ENCODE data around the gene OR51F1.
"Not testable (repeated sequence)": the region's sequence is repeated elsewhere in the genome, so short reads cannot be mapped to it uniquely, and the experiment has no call there.

Gene OR51F1

GRCh38 chr11:4808476-4808875 lies 38.7 kb upstream of the OR51F1 start (continued):
- TF ChIP-seq, protein P1, sequence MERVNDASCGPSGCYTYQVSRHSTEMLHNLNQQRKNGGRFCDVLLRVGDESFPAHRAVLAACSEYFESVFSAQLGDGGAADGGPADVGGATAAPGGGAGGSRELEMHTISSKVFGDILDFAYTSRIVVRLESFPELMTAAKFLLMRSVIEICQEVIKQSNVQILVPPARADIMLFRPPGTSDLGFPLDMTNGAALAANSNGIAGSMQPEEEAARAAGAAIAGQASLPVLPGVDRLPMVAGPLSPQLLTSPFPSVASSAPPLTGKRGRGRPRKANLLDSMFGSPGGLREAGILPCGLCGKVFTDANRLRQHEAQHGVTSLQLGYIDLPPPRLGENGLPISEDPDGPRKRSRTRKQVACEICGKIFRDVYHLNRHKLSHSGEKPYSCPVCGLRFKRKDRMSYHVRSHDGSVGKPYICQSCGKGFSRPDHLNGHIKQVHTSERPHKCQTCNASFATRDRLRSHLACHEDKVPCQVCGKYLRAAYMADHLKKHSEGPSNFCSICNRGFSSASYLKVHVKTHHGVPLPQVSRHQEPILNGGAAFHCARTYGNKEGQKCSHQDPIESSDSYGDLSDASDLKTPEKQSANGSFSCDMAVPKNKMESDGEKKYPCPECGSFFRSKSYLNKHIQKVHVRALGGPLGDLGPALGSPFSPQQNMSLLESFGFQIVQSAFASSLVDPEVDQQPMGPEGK (CRISPR knock-in tag; IDR thresholded peaks at IDR 0.05; ENCODE audit: borderline replicate concordance), result no peak
- TF ChIP-seq BACH2 (CRISPR knock-in tag; IDR thresholded peaks at IDR 0.05; ENCODE audit: borderline replicate concordance) (no peak), ARNTL (CRISPR knock-in tag; IDR thresholded peaks at IDR 0.05; ENCODE audit: borderline replicate concordance, low read depth) (no peak)

DNA sequence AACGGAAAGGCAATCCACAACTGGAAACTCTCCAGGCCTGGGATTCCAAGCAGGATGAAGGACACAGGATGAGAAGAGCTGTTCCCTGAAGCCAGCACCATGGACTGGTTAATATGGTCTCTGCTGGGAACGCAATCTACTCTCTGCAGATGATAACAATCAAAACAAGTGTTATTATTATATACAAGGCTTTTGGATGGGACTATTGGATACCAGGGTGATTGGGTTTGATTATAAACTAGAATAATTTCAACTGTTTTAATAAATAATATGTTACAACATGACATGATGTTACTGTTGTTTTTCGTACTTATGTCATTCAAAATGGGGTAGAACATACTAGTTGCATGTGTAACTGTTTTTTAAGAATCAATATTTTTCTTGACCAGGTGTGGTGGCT lies 34.5 kb upstream of the OR51F1 start, which contains the start of gene OR52R1:
Gene OR52R1, minus strand, starts transcription at position 101 of the 400 bp plus-strand sequence. Its CDS starts 0 bp downstream, at position 101.
- TF ChIP-seq ZNF70 (CRISPR knock-in tag; IDR thresholded peaks at IDR 0.05) (no peak), TCF4 (CRISPR knock-in tag; IDR thresholded peaks at IDR 0.05; ENCODE audit: borderline replicate concordance) (no peak), ZNF8 (CRISPR knock-in tag; IDR thresholded peaks at IDR 0.05) (no peak), POU6F1 (CRISPR knock-in tag; IDR thresholded peaks at IDR 0.05; ENCODE audit: borderline replicate concordance, low read depth) (no peak), ZFP3 (CRISPR knock-in tag; IDR thresholded peaks at IDR 0.05) (no peak), ARNTL (CRISPR knock-in tag; IDR thresholded peaks at IDR 0.05; ENCODE audit: borderline replicate concordance, low read depth) (no peak), ESRRG (CRISPR knock-in tag; IDR thresholded peaks at IDR 0.05) (no peak), TOX (CRISPR knock-in tag; IDR thresholded peaks at IDR 0.05; ENCODE audit: borderline replicate concordance) (no peak), TSHZ2 (CRISPR knock-in tag; IDR thresholded peaks at IDR 0.05) (no peak)
- TF ChIP-seq, protein P1 (CRISPR knock-in tag; IDR thresholded peaks at IDR 0.05; ENCODE audit: borderline replicate concordance), result no peak
- ATAC-seq, result no peak

GRCh38 chr11:4801316-4801715 lies 31.6 kb upstream of the OR51F1 start:
- ATAC-seq, result not testable (repeated sequence)

GRCh38 chr11:4798427-4799183 lies 28.9 kb upstream of the OR51F1 start:
- no peak for ATAC-seq
- TF ChIP-seq ZNF8 (CRISPR knock-in tag; IDR thresholded peaks at IDR 0.05), result no peak
- TF ChIP-seq BACH2 (CRISPR knock-in tag; IDR thresholded peaks at IDR 0.05; ENCODE audit: borderline replicate concordance), result no peak
- no peak for TF ChIP-seq TSHZ2 (CRISPR knock-in tag; IDR thresholded peaks at IDR 0.05)
- no peak for TF ChIP-seq ZFP30 (CRISPR knock-in tag; IDR thresholded peaks at IDR 0.05)
- no peak for TF ChIP-seq OSR1 (CRISPR knock-in tag; IDR thresholded peaks at IDR 0.05)
- no peak for TF ChIP-seq ARNTL (CRISPR knock-in tag; IDR thresholded peaks at IDR 0.05; ENCODE audit: borderline replicate concordance, low read depth)
- TF ChIP-seq, protein P1 (CRISPR knock-in tag; IDR thresholded peaks at IDR 0.05; ENCODE audit: borderline replicate concordance), result no peak
- no peak for TF ChIP-seq ZC3H10 (CRISPR knock-in tag; IDR thresholded peaks at IDR 0.05)
- TF ChIP-seq ISL1 (CRISPR knock-in tag; IDR thresholded peaks at IDR 0.05), result no peak

Measured in SK-N-SH treated with all-trans-retinoic acid at 6 μM for 48 hours (cell line).